Kidney (tissue), 14 donors: ENCODE results near the gene PLA2G4A. TPM values are rescaled to one million over a fixed set of nuclear protein-coding genes. Genes with fewer than 3 reads are reported as not detected.

Experiments
- DNase-seq, 5 donors: peaks; one replicate each; pipeline ENCODE4 v3.0.0-alpha.2; 2013 to 2020
- FAIRE-seq: peaks from 2 replicates; lab custom pipeline; 2012; peaks lifted over from hg19 to GRCh38; lab: Jason Lieb, UNC
- H3K27ac ChIP-seq, 2 donors: one replicate each; pipeline ENCODE4 v1.7.0; 2013; ENCODE audit warnings: low read depth in 2 of 2, low read length in 2 of 2, inconsistent platforms in 1 of 2
- H3K27me3 ChIP-seq: one replicate; pipeline ENCODE4 v1.7.1; 2013; ENCODE audit warnings: low read length, inconsistent platforms; ENCODE audit not compliant: control insufficient read depth, insufficient read depth
- H3K36me3 ChIP-seq, 3 donors: one replicate each; pipeline versions ENCODE4 v1.7.0 to v1.7.1; 2013; ENCODE audit warnings: low read length in 3 of 3, control low read depth in 1 of 3, inconsistent platforms in 1 of 3; ENCODE audit not compliant: insufficient read depth in 3 of 3, control insufficient read depth in 2 of 3
- H3K4me1 ChIP-seq, 3 donors: one replicate each; pipeline versions ENCODE4 v1.7.0 to v1.7.1; 2013; ENCODE audit warnings: low read length in 3 of 3, inconsistent platforms in 1 of 3, low read depth in 1 of 3; ENCODE audit not compliant: control insufficient read depth in 2 of 3, insufficient read depth in 2 of 3
- H3K4me3 ChIP-seq, 3 donors: one replicate each; pipeline versions ENCODE4 v1.7.0 to v1.8.1; 2013; ENCODE audit warnings: low read length in 3 of 3, control low read depth in 1 of 3, inconsistent platforms in 1 of 3
- H3K9ac ChIP-seq, 3 donors: one replicate each; pipeline versions ENCODE4 v1.7.0 to v1.7.1; 2013; ENCODE audit warnings: low read length in 3 of 3, control low read depth in 1 of 3, inconsistent platforms in 1 of 3
- H3K9me3 ChIP-seq, 3 donors: one replicate each; pipeline versions ENCODE4 v1.7.0 to v1.7.1; 2013; ENCODE audit warnings: low read length in 3 of 3, control low read depth in 1 of 3, inconsistent platforms in 1 of 3; ENCODE audit not compliant: control insufficient read depth in 2 of 3, insufficient read depth in 1 of 3
- intact Hi-C: fragments of 100-400 bp; cut with DNase I; formaldehyde crosslinking; loops from one replicate; pipeline ENCODE4 v1.11.1; 2022
- polyA plus RNA-seq: library from polyadenylated mRNA; stranded (reverse); fragments of 350-450 nt; fragmentation: Illumina TruSeq; extraction: RNeasy Lipid Tissue Mini Kit (QIAGEN cat#74804); gene quantifications from one replicate; pipeline ENCODE4 v1.2.3, GENCODE V29; 2014; ENCODE audit warnings: low read depth, low replicate concordance; ENCODE audit not compliant: insufficient read depth
- total RNA-seq: library from RNA; stranded (reverse); fragmentation: NEBNext Ultra II Directional; extraction: Animal tissue kit (Norgen Biotek cat#: 25700); gene quantifications from one replicate; pipeline ENCODE4 v1.2.1, GENCODE V29; 2021
- TF ChIP-seq, protein P1 (sequence below): IDR thresholded peaks from 3 replicates; pipeline ENCODE4 v1.5.1; 2012; ENCODE audit warnings: mild to moderate bottlenecking, moderate library complexity, borderline replicate concordance; ENCODE audit not compliant: insufficient read depth; ENCODE audit errors: extremely low read depth
- donor health status: control.
- donor health status: control.
- donor health status: control.
- donor health status: control.
- donor health status: control.
- donor health status: DM: yes; HTN: yes; CAD: no.
- donor health status: Normal renal cell carcinoma (clear cell type).

The PLA2G4A gene
- total and polyA plus RNA-seq, 2 donors from 2014 or later, result 3.4 to 8.4 TPM

DNA sequence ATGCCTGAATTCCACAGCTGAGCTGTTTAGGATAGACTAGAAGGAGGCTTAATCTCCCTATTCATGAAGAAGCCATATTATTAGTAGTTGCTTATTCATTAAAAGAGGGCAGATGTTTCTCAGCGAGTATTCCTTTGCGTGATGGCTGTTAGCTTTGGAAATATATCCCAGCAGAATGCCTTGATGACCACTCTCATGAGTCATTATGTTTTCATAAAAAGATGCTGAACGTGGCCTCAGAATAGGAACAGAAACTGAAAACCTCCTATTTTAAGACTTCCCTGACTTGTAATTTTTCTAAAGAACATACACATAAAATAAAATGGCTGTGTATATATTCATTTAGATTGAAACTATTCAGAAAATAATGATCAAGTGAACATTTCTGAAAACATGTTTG is 9.6 kb upstream of the PLA2G4A start:
- Histone ChIP-seq H3K9me3 (no peaks in the 10 kb centered on the region), H3K27ac (no peak overlapping the region), H3K9ac (no peak overlapping the region), H3K27me3 (no peaks in the 10 kb centered on the region), H3K36me3 (no peaks in the 10 kb centered on the region), H3K4me1 (no peaks in the 10 kb centered on the region), H3K4me3 (no peak overlapping the region)
- intact Hi-C loops, result no loop called here
- DNase-seq (no peak), FAIRE-seq (no peak)
- TF ChIP-seq, protein P1, sequence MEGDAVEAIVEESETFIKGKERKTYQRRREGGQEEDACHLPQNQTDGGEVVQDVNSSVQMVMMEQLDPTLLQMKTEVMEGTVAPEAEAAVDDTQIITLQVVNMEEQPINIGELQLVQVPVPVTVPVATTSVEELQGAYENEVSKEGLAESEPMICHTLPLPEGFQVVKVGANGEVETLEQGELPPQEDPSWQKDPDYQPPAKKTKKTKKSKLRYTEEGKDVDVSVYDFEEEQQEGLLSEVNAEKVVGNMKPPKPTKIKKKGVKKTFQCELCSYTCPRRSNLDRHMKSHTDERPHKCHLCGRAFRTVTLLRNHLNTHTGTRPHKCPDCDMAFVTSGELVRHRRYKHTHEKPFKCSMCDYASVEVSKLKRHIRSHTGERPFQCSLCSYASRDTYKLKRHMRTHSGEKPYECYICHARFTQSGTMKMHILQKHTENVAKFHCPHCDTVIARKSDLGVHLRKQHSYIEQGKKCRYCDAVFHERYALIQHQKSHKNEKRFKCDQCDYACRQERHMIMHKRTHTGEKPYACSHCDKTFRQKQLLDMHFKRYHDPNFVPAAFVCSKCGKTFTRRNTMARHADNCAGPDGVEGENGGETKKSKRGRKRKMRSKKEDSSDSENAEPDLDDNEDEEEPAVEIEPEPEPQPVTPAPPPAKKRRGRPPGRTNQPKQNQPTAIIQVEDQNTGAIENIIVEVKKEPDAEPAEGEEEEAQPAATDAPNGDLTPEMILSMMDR, result no peak

DNA sequence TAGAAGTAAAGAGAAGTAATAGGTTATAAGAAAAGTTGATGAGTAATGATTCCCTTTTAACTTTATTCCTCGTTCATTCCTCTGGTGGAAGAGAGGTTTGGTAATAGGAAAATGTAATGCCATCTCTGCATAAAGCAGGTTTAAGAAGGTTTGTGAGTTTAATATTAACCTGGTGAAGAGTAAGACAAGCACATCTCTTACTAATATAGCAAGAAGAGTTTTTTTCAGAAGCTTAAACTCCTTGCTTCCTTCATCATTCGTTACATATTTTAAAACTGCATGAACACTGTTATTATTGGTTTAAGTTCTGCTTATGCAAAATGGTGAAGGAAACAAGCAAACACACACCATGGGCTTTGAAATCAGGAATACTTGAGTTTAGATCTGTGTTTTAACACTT is 9.2 kb upstream of the PLA2G4A start:
- Histone ChIP-seq H3K4me3 (no peak overlapping the region), H3K27ac (no peak overlapping the region), H3K4me1 (no peaks in the 10 kb centered on the region), H3K9me3 (no peaks in the 10 kb centered on the region), H3K9ac (no peak overlapping the region), H3K27me3 (no peaks in the 10 kb centered on the region), H3K36me3 (no peaks in the 10 kb centered on the region)
- TF ChIP-seq, protein P1, result no peak
- no peak for DNase-seq
- no peak for FAIRE-seq
- intact Hi-C loops, result no loop called here

DNA sequence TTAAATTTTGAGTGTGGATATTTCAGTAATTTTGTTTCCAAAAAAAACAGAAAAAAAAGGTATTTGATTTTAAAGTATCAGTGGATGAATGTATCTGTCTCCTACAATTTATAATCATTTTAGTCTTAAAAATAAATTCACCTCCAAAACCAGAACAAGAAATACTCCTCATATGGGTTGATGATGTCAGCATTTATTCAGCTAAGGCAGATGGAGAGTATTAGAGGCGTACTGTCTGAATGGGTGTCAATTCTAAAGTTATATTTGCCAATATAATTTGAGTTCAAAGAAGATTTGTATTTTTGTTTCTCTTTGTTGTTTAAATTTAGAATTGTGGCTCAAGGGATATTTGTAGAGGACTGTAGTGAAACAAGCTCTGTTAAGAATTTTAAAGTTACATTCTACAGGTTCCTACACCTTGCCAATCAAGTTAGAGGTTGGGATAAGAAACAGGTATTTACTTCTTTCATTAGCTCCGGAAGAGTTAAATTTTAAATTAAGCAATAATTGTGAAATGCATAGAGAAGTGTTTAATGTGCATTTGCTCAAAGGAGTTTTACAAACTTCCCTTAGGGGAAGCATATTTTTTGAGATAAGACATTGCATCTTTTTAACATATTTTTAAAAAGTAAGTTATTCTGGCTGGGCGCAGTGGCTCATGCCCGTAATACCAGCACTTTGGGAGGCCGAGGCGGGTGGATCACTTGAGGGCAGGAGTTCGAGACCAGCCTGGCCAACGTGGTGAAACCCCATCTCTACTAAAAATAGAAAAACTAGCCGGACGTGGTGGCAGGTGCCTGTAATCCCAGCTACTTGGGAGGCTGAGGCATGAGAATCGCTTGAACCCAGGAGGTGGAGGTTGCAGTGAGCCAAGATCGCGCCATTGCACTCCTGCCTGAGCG is 1.2 kb downstream of the PLA2G4A start:
- H3K9me3 ChIP-seq, result no peaks in the 10 kb centered on the region
- no peak overlapping the region for H3K27ac ChIP-seq
- TF ChIP-seq, protein P1, result no peak
- H3K4me3 ChIP-seq, result peak overlapping the region in 2 of 3 donors; percentile 83 to 86
- FAIRE-seq, result no peak
- no peak overlapping the region for H3K9ac ChIP-seq
- no peaks in the 10 kb centered on the region for H3K27me3 ChIP-seq
- DNase-seq, result no peak
- no peaks in the 10 kb centered on the region for H3K4me1 ChIP-seq
- intact Hi-C loops, result no loop called here
- H3K36me3 ChIP-seq, result no peaks in the 10 kb centered on the region
